ENCODE measurements around the gene RAPGEF2.

Gene RAPGEF2

DNA sequence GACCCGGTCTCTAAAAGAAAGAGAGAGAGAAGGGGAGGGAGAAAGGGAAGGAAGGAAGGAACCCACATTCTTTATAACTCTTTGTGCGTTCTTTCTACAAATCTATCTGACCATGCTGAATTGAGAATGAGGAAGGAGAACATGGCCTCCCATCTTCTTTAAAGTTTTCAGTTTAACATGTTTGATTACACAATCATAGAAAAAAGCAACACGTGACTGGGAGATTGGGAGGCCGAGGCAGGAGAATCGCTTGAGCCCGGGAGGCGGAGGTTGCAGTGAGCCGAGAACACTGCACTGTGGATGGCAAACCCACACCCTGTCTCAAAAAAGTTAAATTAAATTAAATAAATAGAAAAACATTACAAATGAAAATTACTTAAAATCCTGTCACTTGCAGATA is 254.5 kb downstream of the RAPGEF2 start:
- H3K27ac ChIP-seq (ENCODE audit: low read depth, low read length) = no peak overlapping the region
- no peak overlapping the region for H3K4me3 ChIP-seq (ENCODE audit: insufficient read depth, low read length, poor library complexity, severe bottlenecking)

DNA sequence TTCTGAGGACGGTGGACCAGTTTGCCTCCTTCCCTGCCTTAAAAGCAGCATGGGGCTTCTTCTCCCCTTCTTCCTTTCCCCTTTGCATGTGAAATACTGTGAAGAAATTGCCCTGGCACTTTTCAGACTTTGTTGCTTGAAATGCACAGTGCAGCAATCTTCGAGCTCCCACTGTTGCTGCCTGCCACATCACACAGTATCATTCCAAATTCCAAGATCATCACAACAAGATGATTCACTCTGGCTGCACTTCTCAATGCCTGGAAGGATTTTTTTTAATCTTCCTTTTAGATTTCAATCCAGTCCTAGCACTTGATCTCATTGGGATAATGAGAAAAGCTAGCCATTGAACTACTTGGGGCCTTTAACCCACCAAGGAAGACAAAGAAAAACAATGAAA is 255.3 kb downstream of the RAPGEF2 start:
- no peak overlapping the region for H3K9ac ChIP-seq (ENCODE audit: low read length)
- H2AFZ ChIP-seq (ENCODE audit: low read depth, low read length, severe bottlenecking) = no peak overlapping the region
- TF ChIP-seq, protein P1, sequence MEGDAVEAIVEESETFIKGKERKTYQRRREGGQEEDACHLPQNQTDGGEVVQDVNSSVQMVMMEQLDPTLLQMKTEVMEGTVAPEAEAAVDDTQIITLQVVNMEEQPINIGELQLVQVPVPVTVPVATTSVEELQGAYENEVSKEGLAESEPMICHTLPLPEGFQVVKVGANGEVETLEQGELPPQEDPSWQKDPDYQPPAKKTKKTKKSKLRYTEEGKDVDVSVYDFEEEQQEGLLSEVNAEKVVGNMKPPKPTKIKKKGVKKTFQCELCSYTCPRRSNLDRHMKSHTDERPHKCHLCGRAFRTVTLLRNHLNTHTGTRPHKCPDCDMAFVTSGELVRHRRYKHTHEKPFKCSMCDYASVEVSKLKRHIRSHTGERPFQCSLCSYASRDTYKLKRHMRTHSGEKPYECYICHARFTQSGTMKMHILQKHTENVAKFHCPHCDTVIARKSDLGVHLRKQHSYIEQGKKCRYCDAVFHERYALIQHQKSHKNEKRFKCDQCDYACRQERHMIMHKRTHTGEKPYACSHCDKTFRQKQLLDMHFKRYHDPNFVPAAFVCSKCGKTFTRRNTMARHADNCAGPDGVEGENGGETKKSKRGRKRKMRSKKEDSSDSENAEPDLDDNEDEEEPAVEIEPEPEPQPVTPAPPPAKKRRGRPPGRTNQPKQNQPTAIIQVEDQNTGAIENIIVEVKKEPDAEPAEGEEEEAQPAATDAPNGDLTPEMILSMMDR (IDR thresholded peaks at IDR 0.05; ENCODE audit: insufficient read depth, low read length, poor library complexity, severe bottlenecking) = no peak
- TF ChIP-seq EZH2phosphoT487 (conservative IDR thresholded peaks at IDR 0.05; ENCODE audit: low read length) = no peak
- no peaks in the 10 kb centered on the region for H3K27me3 ChIP-seq (ENCODE audit: low read length)
- no peaks in the 10 kb centered on the region for H3K9me3 ChIP-seq (ENCODE audit: insufficient read depth, low read length)
- H3K9me2 ChIP-seq (replicated peaks; ENCODE audit: insufficient read depth, low read length) = no peaks in the 10 kb centered on the region
- no peaks in the 10 kb centered on the region for H4K20me1 ChIP-seq (ENCODE audit: low read depth, low read length)
- H3K4me3 ChIP-seq (ENCODE audit: insufficient read depth, low read length, poor library complexity, severe bottlenecking) = no peak overlapping the region
- no peaks in the 10 kb centered on the region for H3K36me3 ChIP-seq (ENCODE audit: low read length)
- no peaks in the 10 kb centered on the region for H3F3A ChIP-seq (ENCODE audit: insufficient read depth)
- no peak overlapping the region for H3K27ac ChIP-seq (ENCODE audit: low read depth, low read length)
- no peak overlapping the region for H3K4me2 ChIP-seq (ENCODE audit: low read depth, low read length, poor library complexity, severe bottlenecking)
- H3K79me2 ChIP-seq (ENCODE audit: insufficient read depth, low read length) = no peaks in the 10 kb centered on the region

More for the DNA sequence above, 254.5 kb downstream of the RAPGEF2 start:
- no peaks in the 10 kb centered on the region for H3K79me2 ChIP-seq (ENCODE audit: insufficient read depth, low read length)
- H3K4me2 ChIP-seq (ENCODE audit: low read depth, low read length, poor library complexity, severe bottlenecking) = no peak overlapping the region
- H3K27me3 ChIP-seq (ENCODE audit: low read length) = no peaks in the 10 kb centered on the region
- no peak overlapping the region for H2AFZ ChIP-seq (ENCODE audit: low read depth, low read length, severe bottlenecking)
- H3F3A ChIP-seq (ENCODE audit: insufficient read depth) = no peaks in the 10 kb centered on the region
- H3K36me3 ChIP-seq (ENCODE audit: low read length) = no peaks in the 10 kb centered on the region
- no peaks in the 10 kb centered on the region for H3K9me3 ChIP-seq (ENCODE audit: insufficient read depth, low read length)
- H3K9ac ChIP-seq (ENCODE audit: low read length) = no peak overlapping the region
- no peaks in the 10 kb centered on the region for H3K9me2 ChIP-seq (replicated peaks; ENCODE audit: insufficient read depth, low read length)
- H4K20me1 ChIP-seq (ENCODE audit: low read depth, low read length) = no peaks in the 10 kb centered on the region
- TF ChIP-seq, protein P1 (IDR thresholded peaks at IDR 0.05; ENCODE audit: insufficient read depth, low read length, poor library complexity, severe bottlenecking) = no peak
- no peak for TF ChIP-seq EZH2phosphoT487 (conservative IDR thresholded peaks at IDR 0.05; ENCODE audit: low read length)

DNA sequence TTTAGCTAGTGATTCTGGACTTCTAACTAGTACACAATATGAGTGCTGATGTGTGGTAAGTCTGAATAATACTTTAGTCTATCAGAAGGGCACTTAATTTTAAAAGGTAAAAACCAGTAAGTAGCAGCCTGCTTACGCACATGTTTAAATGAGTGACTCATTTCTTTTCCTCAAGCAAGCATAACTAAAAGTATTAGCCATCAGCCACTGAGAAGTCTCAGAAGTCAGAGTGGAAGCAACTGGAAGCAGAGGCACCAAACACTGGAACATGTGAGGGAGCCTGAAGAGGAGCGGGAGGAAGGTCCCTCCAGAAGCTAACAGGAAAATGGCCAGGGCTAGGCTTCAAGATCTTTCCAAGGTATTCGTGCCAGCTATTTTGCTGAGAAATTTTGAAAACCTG is 257.7 kb downstream of the RAPGEF2 start:
- Histone ChIP-seq H3K9me2 (replicated peaks; ENCODE audit: insufficient read depth, low read length) (no peaks in the 10 kb centered on the region), H3F3A (ENCODE audit: insufficient read depth) (no peaks in the 10 kb centered on the region), H3K79me2 (ENCODE audit: insufficient read depth, low read length) (no peaks in the 10 kb centered on the region), H2AFZ (ENCODE audit: low read depth, low read length, severe bottlenecking) (no peak overlapping the region), H3K27ac (ENCODE audit: low read depth, low read length) (no peak overlapping the region), H4K20me1 (ENCODE audit: low read depth, low read length) (no peaks in the 10 kb centered on the region), H3K9ac (ENCODE audit: low read length) (no peak overlapping the region), H3K9me3 (ENCODE audit: insufficient read depth, low read length) (no peaks in the 10 kb centered on the region), H3K4me2 (ENCODE audit: low read depth, low read length, poor library complexity, severe bottlenecking) (no peak overlapping the region), H3K36me3 (ENCODE audit: low read length) (no peaks in the 10 kb centered on the region), H3K4me3 (ENCODE audit: insufficient read depth, low read length, poor library complexity, severe bottlenecking) (no peak overlapping the region), H3K27me3 (ENCODE audit: low read length) (no peaks in the 10 kb centered on the region)
- TF ChIP-seq, protein P1 (IDR thresholded peaks at IDR 0.05; ENCODE audit: insufficient read depth, low read length, poor library complexity, severe bottlenecking) = no peak
- no peak for TF ChIP-seq EZH2phosphoT487 (conservative IDR thresholded peaks at IDR 0.05; ENCODE audit: low read length)
